CD4-positive, alpha-beta T cell treated with Interleukin-1 beta for 1 hour (primary cell): ENCODE measurements around the gene CDH24.

Experiments used
- DNase-seq, 2 donors: peaks; one replicate each; pipeline ENCODE4 v3.0.0-alpha.2; 2020 to 2022

CDH24 gene

DNA sequence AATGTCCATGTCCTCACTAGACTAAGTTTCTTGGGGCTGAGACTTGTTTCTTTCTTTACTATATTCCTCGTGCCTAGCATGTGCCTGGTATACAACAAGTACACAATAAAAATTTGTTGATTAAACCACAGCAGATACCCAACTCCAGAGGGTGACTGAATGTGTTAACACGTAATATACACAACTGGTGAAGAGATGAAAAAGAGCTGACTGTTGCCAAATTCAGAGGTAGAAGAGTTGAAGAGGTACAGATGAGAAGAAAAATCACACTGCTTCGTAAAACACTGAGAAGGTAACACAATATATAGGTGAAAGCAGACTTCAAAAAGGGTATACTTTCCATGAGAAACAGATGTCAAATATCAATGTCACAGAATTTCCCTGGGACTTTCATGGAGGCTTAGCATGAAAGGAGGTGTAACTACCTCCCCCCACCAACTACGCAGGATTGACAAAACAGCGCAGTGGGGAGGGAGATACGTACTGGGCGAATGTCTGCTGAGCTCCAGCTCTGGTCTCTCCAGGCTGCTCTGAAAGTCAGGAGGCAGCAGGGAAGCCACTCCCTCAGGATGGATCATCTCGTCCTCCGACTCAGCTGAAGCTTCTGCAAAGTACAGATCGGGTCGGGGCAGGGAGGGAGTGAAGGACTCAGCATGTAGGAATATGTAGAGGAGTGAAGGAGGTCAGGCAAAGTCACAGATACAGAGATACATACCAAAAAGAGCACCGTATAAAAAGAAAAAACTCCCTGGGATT, 32.4 kb upstream of the CDH24 start:
- no peak for DNase-seq

DNA sequence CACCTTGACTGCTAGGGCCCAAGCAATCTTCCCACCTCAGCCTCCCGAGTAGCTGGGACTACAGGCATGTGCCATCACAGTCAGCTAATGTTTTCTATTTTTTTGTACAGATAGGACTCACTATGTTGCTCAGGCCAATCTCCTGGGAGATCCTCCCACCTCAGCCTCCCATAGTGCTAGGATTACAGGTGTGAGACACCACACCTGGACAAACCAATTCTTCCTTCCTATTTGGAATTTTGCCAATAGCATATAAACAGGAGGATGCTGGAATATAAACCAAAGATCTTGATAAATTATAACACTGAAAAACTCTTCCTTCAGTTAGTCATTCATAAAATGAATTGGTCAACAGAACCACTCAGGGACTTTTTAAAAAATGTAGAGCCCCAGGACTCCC, 29.2 kb upstream of the CDH24 start:
- no peak for DNase-seq

DNA sequence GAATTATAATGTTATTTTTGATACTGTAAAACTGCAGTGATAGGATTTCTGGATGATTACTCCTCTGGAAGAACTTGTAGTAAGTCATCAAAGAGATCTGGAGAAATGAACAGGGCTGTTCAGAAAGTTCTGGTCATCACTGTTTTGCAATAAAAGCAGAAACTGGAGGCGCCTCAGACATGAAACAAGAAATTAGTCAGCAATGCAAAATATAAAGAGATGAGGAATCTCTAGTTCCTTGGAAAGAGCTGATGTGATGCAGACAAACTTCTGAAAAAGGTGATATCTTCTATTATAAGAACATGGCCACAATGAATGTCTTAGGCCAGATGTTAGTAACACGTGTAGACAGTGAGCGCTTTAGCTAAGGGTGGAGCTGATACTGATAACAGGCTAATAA, 28.1 kb upstream of the CDH24 start:
- DNase-seq: no peak

DNA sequence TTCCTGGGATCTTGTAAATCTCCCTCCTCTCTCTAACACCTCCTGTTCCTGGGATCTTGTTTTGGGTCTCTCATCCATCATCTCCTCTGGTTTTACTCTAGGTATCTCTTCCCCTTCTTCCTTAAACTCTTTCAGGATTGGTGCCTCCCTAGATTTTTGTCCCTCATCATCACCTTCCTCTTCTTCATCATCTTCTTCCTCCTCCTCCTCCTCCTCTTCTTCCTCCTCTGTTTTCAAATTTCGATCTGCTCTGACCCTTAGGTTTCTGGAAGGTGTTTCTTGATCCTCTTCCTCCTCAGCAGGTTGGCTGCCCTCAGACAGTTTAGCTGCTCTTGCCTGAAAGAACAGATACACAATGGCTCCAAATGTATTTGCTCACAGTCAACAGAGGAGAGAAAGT, 23.2 kb upstream of the CDH24 start:
- DNase-seq: no peak

DNA sequence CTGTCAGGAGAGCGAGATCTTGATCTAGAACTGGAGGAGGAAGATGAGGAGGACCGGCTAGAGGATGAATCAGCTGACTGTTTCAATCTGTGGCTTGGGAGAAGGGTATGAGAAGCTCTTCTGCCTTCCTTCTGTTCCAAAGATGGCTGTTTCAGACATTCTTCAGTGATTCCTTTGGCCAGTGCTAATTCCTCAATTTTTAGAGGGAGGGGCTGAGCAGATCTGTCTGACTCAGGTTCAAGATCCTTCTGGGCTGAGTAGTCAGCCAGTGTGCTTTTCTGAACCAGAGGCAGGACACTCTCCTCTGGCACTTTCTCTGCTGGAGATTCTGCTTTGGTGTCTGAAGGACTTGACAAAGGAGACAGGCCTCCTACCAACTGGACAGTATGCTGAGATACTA, 22.4 kb upstream of the CDH24 start:
- DNase-seq: no peak

DNA sequence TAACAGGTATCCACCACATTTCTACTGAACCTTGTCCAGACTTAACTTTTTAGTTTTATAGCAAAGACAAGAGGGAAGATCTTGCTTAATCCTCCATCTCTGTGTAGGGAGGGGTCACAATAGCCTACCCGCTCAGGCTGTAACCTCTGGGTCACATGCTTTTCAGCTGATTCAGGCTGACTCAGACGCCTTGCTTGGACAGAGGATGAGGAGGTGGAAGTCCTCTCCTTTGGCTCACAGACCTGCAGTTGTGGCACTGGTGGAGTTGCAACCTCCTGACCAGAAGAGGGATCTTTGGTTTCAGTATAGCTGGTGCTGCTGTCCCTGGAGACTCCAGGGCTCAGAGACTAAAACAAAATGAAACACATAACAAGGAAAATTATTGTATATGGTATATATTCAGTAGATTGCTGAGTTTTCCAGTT, 21.4 kb upstream of the CDH24 start:
- peak in 1 of 2 donors; percentile 65 for DNase-seq

DNA sequence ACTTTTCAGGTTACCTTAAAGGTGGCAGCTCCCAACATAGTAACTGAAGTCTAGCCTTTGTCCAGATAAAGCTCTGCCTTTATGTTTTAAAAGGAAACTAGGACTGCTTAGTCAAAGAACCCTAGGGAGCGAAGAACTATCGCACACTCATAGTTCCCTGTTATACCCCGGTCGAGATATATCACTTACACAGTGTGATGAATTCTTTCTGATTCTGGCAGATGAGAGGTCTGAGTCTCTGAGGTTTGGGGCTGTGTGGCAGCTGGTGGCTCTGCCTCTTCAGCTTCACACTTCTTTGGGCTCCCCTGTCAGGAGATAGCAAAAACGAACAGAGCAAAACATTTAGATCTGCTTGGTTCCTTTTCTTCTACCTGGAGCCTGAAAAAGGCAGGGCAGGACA, 20.6 kb upstream of the CDH24 start:
- DNase-seq: no peak

DNA sequence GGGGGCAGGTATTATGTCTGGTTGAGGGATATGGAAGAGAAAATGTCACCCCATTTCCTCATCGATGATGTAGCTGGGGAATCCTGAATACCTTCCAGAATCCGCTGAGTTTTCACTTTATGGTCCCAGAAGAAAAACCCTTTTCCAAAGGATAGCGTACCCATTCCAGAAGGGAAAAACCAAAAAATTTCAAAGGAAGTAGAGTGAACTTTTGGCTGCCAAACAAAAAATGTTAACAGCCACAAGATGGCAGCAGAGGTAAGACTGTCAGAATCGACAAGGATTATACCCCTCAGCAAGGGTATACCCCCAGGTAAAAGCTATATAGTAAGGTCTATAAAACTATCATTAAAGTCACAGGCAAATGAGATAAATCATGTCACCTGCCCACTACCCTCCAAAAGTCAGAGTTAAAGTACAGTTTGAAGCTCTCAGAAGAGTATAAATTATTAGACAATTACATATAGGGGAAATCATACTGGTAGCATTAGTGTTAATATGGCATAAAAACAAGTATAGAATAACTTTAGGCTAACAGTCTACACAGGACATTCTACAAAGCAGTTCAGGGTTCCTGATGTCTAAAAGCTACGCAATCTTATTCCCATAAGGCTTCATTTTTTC, 19.6 kb upstream of the CDH24 start:
- peak in 1 of 2 donors; percentile 54 for DNase-seq

DNA sequence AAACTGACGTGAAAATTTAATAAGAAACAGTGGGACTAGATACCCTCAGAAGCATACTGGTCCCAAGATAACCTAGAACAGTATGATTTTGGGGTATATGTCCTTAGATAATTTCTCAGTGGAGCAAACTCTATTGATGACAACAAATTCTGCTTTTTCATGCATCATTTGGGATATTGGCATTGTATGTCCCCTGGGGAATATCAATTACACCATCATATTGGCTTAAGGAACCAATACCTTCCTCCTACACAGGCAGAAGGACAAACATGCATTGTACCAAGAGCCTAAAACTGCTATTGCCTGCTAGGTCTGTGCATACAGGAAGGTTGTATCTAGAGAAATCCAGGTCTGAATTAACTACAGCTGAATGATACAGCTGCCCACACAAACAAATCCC, 17.6 kb upstream of the CDH24 start:
- DNase-seq: no peak

DNA sequence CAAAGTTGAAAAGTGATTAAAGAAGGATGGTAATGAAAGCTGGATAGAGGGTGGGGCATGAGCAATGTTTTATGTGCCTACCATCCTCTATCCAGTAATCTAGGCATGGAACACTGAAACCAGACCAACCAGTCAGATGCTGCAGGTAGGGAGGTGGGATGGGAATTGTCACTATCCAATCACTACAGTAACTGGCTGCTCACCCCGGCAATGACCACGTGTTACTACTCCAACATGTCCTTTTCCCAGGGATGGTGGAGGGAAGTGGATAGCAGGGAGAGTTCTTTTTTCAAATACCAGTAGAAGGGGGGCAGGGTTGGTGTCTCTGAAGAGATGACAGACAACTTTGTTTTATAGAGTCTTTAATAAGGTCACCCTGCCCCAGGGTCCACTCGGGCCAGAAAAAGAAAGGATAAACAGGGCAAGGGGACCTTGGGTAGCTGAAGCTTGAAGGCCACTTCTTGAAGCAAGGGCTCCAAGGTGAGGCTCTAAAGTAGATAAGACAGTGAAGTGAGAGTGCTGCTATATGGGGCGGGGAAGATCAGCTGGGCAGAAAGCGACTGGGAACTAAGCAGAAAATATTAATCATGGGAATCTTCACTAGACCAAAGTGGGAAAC, 14.7 kb upstream of the CDH24 start:
- DNase-seq: no peak

DNA sequence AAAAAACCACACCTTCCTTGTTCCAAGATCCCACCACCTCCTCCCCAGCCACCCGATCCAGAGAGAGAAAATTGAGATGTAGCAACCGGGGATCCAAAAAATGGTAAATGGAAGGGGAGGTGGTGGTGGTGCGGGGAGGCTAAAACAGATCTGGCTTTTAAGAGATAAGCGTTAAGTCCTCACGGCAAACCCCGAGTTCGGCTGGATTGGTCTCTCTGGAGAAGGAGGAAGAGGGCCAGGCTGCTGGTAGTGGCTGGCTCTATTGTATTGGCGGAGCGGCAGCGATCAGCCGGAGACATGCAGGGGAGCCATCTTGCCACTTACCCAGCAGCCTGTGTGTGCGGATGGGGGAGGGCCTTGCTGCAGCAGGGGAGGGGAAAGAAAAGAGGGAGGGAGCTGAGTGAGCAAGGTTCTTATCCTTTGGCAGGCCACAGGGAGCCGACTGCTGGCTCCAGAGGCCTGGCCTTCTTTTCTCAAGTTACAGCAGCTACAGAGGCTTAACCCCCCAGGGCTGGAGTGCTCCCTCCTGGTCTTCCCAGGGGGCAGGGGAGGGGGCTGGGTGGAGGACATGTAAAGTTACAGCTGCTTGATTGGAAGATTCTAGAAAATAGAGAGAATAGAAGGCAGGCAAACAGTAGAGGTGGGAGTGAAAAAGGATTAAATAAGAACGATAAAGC, 14.1 kb upstream of the CDH24 start:
- DNase-seq: peak; percentile 77 to 80

DNA sequence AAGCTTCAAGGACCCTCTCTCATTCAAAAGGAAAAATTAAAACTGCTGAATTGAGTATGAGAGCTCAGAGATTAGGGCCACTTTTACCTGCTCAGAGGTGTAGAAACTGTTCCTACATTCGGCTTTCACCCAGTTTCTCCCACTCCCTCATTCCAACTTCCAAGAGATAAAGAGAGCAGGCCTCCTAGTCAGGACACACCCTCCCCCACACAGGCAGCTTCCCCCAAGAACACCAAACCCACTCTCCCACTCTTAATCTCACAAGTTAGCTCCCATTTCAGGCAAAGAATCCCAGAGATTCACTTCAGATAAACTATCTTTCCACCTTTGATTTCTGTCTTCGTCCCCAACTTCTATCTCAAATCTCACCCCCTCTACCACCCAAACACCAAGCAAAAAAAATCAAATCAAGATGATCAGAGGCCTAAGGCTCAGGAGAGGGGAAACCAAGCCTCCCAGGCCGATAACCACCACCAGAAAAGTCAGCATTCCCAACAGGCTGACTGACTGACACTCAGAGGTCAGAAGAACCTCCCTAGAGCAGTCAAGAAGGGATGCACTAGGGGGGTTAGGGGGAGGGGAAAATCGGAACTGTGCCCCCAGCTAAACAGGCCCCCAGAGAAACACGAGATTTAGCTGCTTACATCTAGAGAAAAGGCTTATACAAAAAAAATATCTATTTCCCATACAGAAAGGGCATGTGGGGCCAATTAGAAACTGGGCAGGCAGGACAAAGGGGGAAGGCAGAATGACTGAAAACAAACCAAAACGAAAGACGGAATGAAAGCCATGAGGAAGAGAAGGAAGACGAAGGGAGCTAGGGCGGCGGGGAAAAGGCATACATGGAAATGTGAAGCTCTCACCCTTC, 13.2 kb upstream of the CDH24 start:
- no peak for DNase-seq

DNA sequence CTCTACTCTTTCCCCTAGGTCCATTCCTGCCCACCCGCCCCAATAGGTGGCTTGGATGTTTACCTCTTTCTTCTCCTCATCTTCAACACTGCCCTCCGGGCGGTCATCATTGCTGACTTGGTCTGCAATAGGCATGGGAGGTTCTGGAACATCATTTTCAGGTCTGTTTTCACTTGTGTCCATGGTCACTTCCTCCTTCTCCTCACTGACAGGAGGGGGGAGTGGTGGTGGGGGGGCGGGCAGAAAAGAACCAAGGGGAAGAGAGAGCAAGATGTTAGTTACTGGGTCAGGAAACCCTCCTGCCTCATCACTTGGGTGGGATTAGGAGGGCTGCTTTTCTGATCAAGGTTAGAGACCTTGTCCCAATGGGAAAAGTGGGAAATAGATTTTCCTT, 12.1 kb upstream of the CDH24 start:
- DNase-seq: no peak

DNA sequence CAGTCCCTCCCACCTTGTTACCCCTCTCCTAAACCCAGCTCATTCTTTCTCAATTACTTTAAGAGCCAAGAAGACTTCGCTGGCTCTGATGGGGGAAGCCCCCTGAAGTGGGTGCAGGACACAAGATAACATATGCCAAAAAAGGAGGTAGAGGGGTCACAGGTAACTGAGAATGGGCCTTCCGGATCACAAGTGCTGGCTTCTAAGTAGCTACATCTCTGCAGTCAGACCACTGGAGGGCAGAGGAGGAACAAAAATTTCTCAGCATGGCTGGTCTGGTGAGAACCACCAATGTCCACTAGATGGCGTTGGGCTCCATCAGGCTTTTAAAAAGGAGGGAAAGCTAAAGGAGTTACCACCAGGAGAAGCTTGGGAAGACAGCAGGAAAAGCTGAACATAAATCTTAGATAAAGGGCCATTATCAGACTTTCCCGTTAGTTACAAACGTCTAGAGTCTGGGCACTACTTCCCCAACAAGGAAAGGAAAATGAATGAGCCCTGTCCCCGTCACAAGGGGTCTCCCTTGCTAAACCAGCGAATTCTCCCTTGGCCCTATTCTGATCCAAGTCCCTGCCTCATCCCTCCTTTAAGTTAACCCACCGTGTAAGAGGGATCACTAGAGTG, 11.6 kb upstream of the CDH24 start:
- peak; percentile 76 to 84 for DNase-seq

DNA sequence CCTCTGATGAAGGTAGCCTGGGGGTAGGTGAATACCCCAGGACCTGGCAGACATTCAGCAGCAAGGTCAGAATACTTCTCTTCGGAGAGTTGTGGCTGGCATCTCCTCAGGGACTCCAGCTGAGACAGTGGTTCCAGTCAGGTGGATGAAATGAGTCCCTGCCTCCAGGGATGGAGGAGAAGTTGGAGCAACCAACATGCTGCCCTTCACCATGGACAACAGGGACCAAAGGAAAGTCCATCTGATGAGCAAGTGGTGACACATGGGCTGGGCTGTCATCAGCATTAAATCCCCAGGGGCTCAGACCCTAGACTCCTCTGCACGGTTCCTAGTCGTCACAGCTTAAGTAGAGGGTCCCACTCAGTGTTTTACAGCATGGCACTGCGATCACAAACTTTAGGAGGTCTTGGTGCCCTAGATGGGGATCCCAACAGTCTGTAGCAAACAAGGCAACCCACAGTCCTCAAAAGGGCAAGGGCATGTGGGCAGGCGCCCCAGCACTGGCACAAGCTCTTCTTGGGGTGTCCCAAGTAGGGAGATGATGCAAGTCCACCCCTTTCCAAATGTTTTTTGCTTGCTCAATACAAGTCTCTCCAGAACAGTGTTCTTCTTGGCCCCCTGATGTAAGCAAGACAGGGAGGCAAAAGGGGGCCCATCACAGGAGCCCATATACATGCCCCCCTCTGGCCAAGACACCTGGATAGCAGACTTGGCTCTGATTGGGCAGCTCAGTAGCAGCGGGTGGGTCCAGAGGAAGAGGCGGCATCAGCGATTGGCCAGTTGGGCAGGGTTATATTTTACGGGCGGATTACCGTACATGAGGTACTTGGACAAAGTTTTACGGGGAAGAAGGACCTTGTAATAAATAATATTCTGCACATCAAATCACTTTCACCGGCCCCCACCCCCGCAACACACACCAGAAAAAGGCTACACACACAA, 10.8 kb upstream of the CDH24 start:
- DNase-seq: no peak

DNA sequence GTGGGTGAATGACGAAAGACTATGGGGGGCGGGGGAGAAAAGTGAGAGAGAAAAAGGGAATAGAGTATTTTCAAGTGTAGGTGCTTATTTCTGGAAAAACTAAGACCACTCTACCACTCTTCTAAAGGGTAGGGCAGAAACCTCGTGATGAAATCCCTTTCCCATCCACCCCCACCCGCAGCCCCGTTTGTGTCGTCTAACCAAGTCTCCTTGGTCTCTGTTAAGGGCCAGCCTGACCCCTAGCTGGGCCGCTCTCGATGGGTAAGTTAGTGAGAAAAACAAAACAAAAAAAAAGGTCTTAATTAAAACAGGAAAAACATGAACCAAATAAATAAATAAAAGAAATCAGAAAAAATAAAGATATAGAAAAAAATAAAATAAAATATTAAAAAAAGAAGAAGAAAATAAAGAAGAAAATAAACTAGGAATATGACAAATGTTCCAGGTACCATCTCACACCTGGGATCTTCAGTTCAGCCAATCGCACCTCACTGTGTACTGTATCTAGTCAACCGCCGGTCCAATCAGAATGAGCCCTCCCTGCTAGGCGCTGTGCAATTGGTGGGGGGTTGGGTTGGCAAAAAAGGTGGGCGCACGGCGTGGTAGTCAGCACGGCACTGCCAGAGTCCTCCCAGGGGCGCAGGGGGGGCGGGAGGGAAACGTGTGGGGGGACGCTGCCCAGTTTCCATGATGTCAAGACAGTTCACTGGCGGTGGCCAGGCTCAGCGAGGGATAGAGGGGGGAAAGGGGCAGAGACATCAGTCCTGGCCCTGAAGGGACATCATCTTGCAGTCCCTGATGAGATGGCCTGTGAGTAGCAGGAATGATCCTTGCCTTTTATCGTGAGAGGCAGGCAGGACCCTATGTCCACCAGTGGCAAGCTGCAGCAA, 9.8 kb upstream of the CDH24 start:
- no peak for DNase-seq

DNA sequence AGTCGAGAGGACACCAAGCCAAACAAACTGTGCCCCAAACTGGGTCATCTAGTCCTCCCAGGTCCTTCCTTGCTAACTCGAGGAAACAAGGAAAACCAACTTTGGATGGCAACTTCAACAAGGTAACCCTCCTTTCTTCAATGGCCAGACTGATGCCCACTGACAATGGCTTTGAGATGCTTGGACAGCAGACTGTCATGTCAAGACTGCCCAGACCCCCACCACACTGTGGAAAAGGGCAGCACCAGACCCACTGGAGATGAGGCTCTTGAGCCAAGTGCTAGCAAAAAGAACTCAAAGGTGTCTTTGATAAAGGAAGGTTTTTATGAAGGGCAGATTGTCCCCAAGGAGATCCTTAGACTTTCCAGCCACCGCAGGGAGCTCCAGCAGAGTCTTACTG, 9.0 kb upstream of the CDH24 start:
- DNase-seq: no peak

DNA sequence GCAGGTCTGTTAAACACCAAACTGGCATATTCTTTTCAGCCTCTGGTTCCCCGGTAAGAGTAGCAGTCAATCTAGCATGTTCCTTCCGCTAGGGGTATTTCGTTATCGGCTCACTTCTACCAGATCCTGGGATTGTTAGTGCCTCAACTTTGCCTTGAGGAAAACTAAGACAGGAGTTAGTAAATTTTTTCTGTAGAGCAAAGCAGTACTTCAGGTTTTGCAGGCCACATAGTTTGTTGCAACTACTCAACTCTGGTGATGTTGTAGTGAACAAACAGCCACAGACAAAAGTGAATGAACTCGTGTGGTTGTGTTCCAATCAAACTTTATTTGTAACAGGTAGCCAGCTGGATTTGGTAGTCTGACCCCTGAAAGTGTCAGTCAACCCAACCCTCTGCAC, 6.3 kb upstream of the CDH24 start:
- DNase-seq: no peak

DNA sequence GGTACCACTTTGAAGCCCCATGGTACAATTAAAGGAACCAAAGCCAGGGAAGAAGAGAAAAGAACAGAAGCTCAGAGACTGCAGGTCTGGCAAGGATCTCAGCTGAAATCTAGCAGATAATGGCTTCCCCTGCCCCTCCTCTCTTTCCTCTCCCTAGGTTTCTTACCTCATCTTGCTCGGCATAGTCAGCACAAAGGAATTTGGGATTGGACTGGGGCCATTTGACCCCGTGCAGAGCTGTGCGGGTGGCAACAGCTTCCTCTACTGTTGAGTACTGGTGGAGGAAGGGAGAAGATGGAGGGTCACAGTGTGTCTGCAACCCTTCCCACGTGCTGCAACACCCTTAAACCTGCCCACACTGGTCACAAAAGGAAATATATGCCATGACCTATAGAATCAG, 4.7 kb upstream of the CDH24 start:
- DNase-seq: no peak
